Gastrocnemius medialis (tissue), 4 donors: ENCODE data around the gene CLEC1B.

Source experiments
- CTCF ChIP-seq, 5 experiments: fragments of 450-650 bp in 3 of 5; fragments of 200-600 bp in 2 of 5; sonication (generic) in 2 of 5; IDR thresholded peaks in 4 of 5; conservative IDR thresholded peaks in 1 of 5; 1 replicate in 4 of 5; 2 replicates in 1 of 5; pipeline ENCODE4 v1.5.1; 2016 to 2019; ENCODE audit warnings: antibody characterized with exemption in 5 of 5, mild to moderate bottlenecking in 3 of 5, moderate library complexity in 3 of 5
- POLR2A ChIP-seq, 2 donors: fragments of 450-650 bp; IDR thresholded peaks; one replicate each; pipeline ENCODE4 v1.6.1; 2017; ENCODE audit warnings: antibody characterized with exemption in 2 of 2, mild to moderate bottlenecking in 2 of 2, moderate library complexity in 2 of 2

GRCh38 chr12:9975614-9976013, 23.3 kb downstream of the CLEC1B start:
- TF ChIP-seq CTCF (IDR thresholded peaks at IDR 0.05 in 4 of 5, conservative IDR thresholded peaks at IDR 0.05 in 1 of 5) (no peak), POLR2A (IDR thresholded peaks at IDR 0.05) (no peak)
